SK-N-SH (cell line): ENCODE results near the gene H1-8. TPM values are rescaled to one million over a fixed set of nuclear protein-coding genes. Genes with fewer than 3 reads are reported as not detected.

Experiments used
- CTCF ChIA-PET: fragments of 300-600, 350-600 bp; formaldehyde crosslinking; extraction: SDS; loops from one replicate; lab custom pipeline; 2021; lab: Yijun Ruan, JAX
- POLR2A ChIA-PET: fragments of 350-600 bp; sonication (Branson Sonifier 250); formaldehyde crosslinking; extraction: SDS; loops from one replicate; lab custom pipeline; 2020; ENCODE audit warnings: antibody characterized with exemption, inconsistent platforms; lab: Yijun Ruan, JAX
- DNase-seq: peaks from one replicate; pipeline ENCODE4 v3.0.0; 2012
- H2AFZ ChIP-seq: fragments of 200-600 bp; sonication (generic); 2 replicates; pipeline ENCODE4 v1.8.1; 2016; ENCODE audit warnings: antibody characterized with exemption, mild to moderate bottlenecking, low read depth
- H3F3A ChIP-seq: fragments of 200-600 bp; sonication (generic); replicated peaks from 2 replicates; pipeline ENCODE3; 2016; ENCODE audit warnings: antibody characterized with exemption, mild to moderate bottlenecking; ENCODE audit not compliant: insufficient read depth
- H3K27ac ChIP-seq, 2 experiments: fragments of 200-500 bp in 1 of 2; fragments of 200-600 bp in 1 of 2; sonication (Bioruptor generic) in 1 of 2; sonication (generic), shearing (Covaris generic) in 1 of 2; 2 replicates each; pipeline versions ENCODE4 v1.5.1 to v1.6.1; 2014 to 2016; ENCODE audit warnings: low read depth in 2 of 2, inconsistent platforms in 1 of 2, low read length in 1 of 2, mild to moderate bottlenecking in 1 of 2, mixed read lengths in 1 of 2
- H3K27me3 ChIP-seq: fragments of 200-600 bp; sonication (generic), shearing (Covaris generic); 2 replicates; pipeline ENCODE4 v1.6.1; 2016; ENCODE audit warnings: mixed run types; ENCODE audit not compliant: insufficient read depth
- H3K36me3 ChIP-seq, 2 experiments: fragments of 200-500 bp in 1 of 2; fragments of 200-600 bp in 1 of 2; sonication (Bioruptor generic) in 1 of 2; sonication (generic) in 1 of 2; replicated peaks in 1 of 2; 2 replicates each; pipeline versions ENCODE3 to v1.5.1; 2014 to 2016; ENCODE audit warnings: low read length in 1 of 2, mild to moderate bottlenecking in 1 of 2; ENCODE audit not compliant: insufficient read depth in 2 of 2, control insufficient read depth in 1 of 2
- H3K4me1 ChIP-seq, 2 experiments: fragments of 200-500 bp in 1 of 2; fragments of 200-600 bp in 1 of 2; sonication (Bioruptor generic) in 1 of 2; sonication (generic), shearing (Covaris generic) in 1 of 2; 2 replicates each; pipeline versions ENCODE4 v1.5.1 to v1.6.1; 2014 to 2016; ENCODE audit warnings: low read depth in 1 of 2, low read length in 1 of 2, mixed run types in 1 of 2; ENCODE audit not compliant: insufficient read depth in 2 of 2, control insufficient read depth in 1 of 2
- H3K4me2 ChIP-seq: fragments of 200-600 bp; sonication (generic), shearing (Covaris generic); 2 replicates; pipeline ENCODE4 v1.6.1; 2017; ENCODE audit warnings: mixed run types
- H3K4me3 ChIP-seq, 2 experiments: fragments of 200-500 bp in 1 of 2; fragments of 200-600 bp in 1 of 2; sonication (Bioruptor generic) in 1 of 2; sonication (generic), shearing (Covaris generic) in 1 of 2; 2 replicates each; pipeline versions ENCODE4 v1.5.1 to v1.8.1; 2014 to 2016; ENCODE audit warnings: low read depth in 2 of 2, inconsistent platforms in 1 of 2, low read length in 1 of 2, mild to moderate bottlenecking in 1 of 2, mixed read lengths in 1 of 2, moderate library complexity in 1 of 2
- H3K79me2 ChIP-seq: fragments of 200-600 bp; sonication (generic); 2 replicates; pipeline ENCODE4 v1.8.1; 2017; ENCODE audit warnings: mild to moderate bottlenecking; ENCODE audit not compliant: insufficient read depth
- H3K9ac ChIP-seq: fragments of 200-600 bp; sonication (generic); 2 replicates; pipeline ENCODE4 v1.6.1; 2017; ENCODE audit warnings: mixed run types
- H3K9me2 ChIP-seq: fragments of 200-600 bp; sonication (generic); 2 replicates; pipeline ENCODE4 v1.6.1; 2017; ENCODE audit warnings: mixed run types
- H3K9me3 ChIP-seq: fragments of 200-600 bp; sonication (generic); 2 replicates; pipeline ENCODE4 v1.6.1; 2017; ENCODE audit warnings: mixed run types, mild to moderate bottlenecking, moderate library complexity
- H4K20me1 ChIP-seq: fragments of 200-600 bp; sonication (generic); 2 replicates; pipeline ENCODE4 v1.6.1; 2017; ENCODE audit warnings: mild to moderate bottlenecking, mixed run types; ENCODE audit not compliant: insufficient read depth
- EZH2phosphoT487 ChIP-seq: fragments of 200-600 bp; sonication (generic); IDR thresholded peaks from 2 replicates; pipeline ENCODE4 v1.6.1; 2017; ENCODE audit warnings: low read depth, mixed run types, mild to moderate bottlenecking, antibody characterized with exemption, moderate library complexity, borderline replicate concordance
- FOXJ3 ChIP-seq: sonication (generic); formaldehyde crosslinking; IDR thresholded peaks from 2 replicates; pipeline ENCODE4 v1.5.1; 2020; ENCODE audit warnings: mild to moderate bottlenecking, missing genetic modification reagents
- FOXM1 ChIP-seq: IDR thresholded peaks from 2 replicates; pipeline ENCODE4 v1.4.0; 2012; ENCODE audit warnings: low read depth, mild to moderate bottlenecking
- GATA2 ChIP-seq: sonication (generic); formaldehyde crosslinking; IDR thresholded peaks from 2 replicates; pipeline ENCODE4 v1.5.0; 2020; ENCODE audit warnings: mild to moderate bottlenecking, missing genetic modification reagents
- NRF1 ChIP-seq: IDR thresholded peaks from 2 replicates; pipeline ENCODE4 v1.6.1; 2012; ENCODE audit warnings: low read depth, mild to moderate bottlenecking, low read length
- RCOR1 ChIP-seq: fragments of 150-350 bp; IDR thresholded peaks from 2 replicates; pipeline ENCODE4 v1.6.1; 2017; ENCODE audit warnings: antibody characterized with exemption, low read length
- RFX5 ChIP-seq: IDR thresholded peaks from 2 replicates; pipeline ENCODE4 v1.6.1; 2012; ENCODE audit warnings: mild to moderate bottlenecking, improper control_type of control experiment, low read length
- RXRA ChIP-seq: IDR thresholded peaks from 2 replicates; pipeline ENCODE4 v1.4.0; 2012; ENCODE audit warnings: low read depth, mild to moderate bottlenecking, borderline replicate concordance
- SMC3 ChIP-seq: IDR thresholded peaks from 2 replicates; pipeline ENCODE4 v1.6.1; 2012; ENCODE audit warnings: low read depth, low read length, improper control_type of control experiment
- YY1 ChIP-seq: IDR thresholded peaks from 2 replicates; pipeline ENCODE4 v1.4.0; 2012; ENCODE audit warnings: low read depth, mild to moderate bottlenecking
- WGBS: methylation state at CpG from one replicate; pipeline ENCODE4 v1.1.6; 2017; ENCODE audit warnings: low lambda C conversion rate; 5-methylcytosine and 5-hydroxymethylcytosine counted together
- polyA plus RNA-seq, 3 experiments: library from polyadenylated mRNA; depleted of rRNA; stranded (reverse); fragments of >200 nt; gene quantifications; 2 replicates each; pipeline ENCODE4 v1.2.3, GENCODE V29; 2012
- TF ChIP-seq, protein P1 (sequence below): IDR thresholded peaks from 2 replicates; pipeline ENCODE4 v1.4.0; 2012; ENCODE audit warnings: low read depth, borderline replicate concordance
- TF ChIP-seq, protein P2 (sequence below): IDR thresholded peaks from 2 replicates; pipeline ENCODE4; 2012
- TF ChIP-seq, protein P3 (sequence below): fragments of 200-600 bp; sonication (generic); IDR thresholded peaks from 2 replicates; pipeline ENCODE4 v1.6.1; 2017; ENCODE audit warnings: antibody characterized with exemption, mild to moderate bottlenecking, moderate library complexity

The H1-8 gene
- polyA plus RNA-seq, 1 of the 3 experiments (the other 2 are of a cell fraction) = not detected

DNA sequence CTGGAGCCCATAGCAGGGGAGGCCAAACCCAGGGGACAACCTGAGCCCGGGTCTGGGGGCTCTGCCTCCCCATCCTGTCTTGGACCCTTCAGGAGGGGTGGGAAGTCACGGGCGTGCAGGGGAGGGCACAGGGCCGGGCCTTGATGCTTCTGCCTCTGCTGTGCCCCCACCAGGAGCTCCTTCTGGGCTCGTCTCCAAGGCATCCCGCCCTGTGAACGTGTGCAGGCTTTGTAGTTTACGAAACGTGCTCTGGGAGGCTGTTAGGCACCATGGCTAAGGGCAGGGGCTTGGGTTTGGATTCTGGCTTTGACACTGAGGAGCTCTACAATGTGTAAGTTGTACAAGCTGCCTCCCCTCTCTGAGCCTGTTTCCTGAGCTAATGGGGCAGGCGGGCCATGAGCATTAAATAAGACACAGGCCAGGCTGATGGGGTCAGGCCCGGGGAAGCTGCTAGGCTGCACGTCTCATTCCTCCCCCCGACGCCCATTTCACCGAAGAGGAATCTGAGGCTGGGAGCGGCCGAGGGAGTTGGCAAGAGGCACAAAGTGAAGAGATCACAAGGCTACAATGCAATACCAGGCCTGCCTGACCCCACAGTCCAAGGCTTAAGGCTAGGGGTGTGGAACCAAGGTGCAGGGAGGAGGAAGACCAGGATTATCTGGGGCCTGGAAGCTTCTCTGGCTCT lies 43.9 kb downstream of the H1-8 start:
- H3K4me2 ChIP-seq = no peak overlapping the region
- H3F3A ChIP-seq = no peaks in the 10 kb centered on the region
- no peaks in the 10 kb centered on the region for H3K36me3 ChIP-seq
- H3K27ac ChIP-seq = no peak overlapping the region
- H3K9ac ChIP-seq = no peak overlapping the region
- no peak for DNase-seq
- H3K9me2 ChIP-seq = no peaks in the 10 kb centered on the region
- WGBS = 82% methylated on average over 13 of the region's 17 CpGs
- no peak overlapping the region for H2AFZ ChIP-seq
- no peaks in the 10 kb centered on the region for H3K79me2 ChIP-seq
- H3K4me1 ChIP-seq = no peaks in the 10 kb centered on the region; a peak in 1 of 4 replicates
- no peak overlapping the region for H3K4me3 ChIP-seq
- TF ChIP-seq GATA2 (CRISPR knock-in tag) (no peak), YY1 (no peak), EZH2phosphoT487 (no peak), RFX5 (no peak), RCOR1 (no peak), FOXM1 (no peak), SMC3 (no peak), RXRA (no peak), FOXJ3 (CRISPR knock-in tag) (no peak), NRF1 (no peak)
- TF ChIP-seq, protein P1, sequence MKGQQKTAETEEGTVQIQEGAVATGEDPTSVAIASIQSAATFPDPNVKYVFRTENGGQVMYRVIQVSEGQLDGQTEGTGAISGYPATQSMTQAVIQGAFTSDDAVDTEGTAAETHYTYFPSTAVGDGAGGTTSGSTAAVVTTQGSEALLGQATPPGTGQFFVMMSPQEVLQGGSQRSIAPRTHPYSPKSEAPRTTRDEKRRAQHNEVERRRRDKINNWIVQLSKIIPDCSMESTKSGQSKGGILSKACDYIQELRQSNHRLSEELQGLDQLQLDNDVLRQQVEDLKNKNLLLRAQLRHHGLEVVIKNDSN = no peak
- TF ChIP-seq, protein P2, sequence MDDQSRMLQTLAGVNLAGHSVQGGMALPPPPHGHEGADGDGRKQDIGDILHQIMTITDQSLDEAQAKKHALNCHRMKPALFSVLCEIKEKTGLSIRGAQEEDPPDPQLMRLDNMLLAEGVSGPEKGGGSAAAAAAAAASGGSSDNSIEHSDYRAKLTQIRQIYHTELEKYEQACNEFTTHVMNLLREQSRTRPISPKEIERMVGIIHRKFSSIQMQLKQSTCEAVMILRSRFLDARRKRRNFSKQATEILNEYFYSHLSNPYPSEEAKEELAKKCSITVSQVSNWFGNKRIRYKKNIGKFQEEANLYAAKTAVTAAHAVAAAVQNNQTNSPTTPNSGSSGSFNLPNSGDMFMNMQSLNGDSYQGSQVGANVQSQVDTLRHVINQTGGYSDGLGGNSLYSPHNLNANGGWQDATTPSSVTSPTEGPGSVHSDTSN = no peak
- TF ChIP-seq, protein P3, sequence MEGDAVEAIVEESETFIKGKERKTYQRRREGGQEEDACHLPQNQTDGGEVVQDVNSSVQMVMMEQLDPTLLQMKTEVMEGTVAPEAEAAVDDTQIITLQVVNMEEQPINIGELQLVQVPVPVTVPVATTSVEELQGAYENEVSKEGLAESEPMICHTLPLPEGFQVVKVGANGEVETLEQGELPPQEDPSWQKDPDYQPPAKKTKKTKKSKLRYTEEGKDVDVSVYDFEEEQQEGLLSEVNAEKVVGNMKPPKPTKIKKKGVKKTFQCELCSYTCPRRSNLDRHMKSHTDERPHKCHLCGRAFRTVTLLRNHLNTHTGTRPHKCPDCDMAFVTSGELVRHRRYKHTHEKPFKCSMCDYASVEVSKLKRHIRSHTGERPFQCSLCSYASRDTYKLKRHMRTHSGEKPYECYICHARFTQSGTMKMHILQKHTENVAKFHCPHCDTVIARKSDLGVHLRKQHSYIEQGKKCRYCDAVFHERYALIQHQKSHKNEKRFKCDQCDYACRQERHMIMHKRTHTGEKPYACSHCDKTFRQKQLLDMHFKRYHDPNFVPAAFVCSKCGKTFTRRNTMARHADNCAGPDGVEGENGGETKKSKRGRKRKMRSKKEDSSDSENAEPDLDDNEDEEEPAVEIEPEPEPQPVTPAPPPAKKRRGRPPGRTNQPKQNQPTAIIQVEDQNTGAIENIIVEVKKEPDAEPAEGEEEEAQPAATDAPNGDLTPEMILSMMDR = no peak
- TF ChIP-seq, all 33 proteins: peak for 0
- ChIA-PET CTCF (interaction anchor here (1.3 kb wide), 1 partner anchor 20 kb away, joined by 3 read pairs; no protein-coding TSS in a partner anchor), POLR2A (interaction anchor here (0.8 kb wide), 1 partner anchor 25 kb away, joined by 3 read pairs; no protein-coding TSS in a partner anchor)
- no peaks in the 10 kb centered on the region for H4K20me1 ChIP-seq
- H3K9me3 ChIP-seq = no peaks in the 10 kb centered on the region
- no peaks in the 10 kb centered on the region for H3K27me3 ChIP-seq
